GM23338 (cell line): ENCODE results near the gene SCYGR2. TPM values are rescaled to one million over a fixed set of nuclear protein-coding genes. Genes with fewer than 3 reads are reported as not detected.

Experiments used
- ATAC-seq: fragments of 200-7000 bp; cut with Tn5 transposase; 3 replicates; pipeline ENCODE4 v1.9.1; 2020
- DNase-seq: peaks from one replicate; pipeline ENCODE4 v3.0.0-alpha.2; 2015; ENCODE audit warnings: low spot score
- H2AFZ ChIP-seq: fragments of 200-600 bp; sonication (generic); 2 replicates; pipeline ENCODE4 v1.8.0; 2016; ENCODE audit warnings: antibody characterized with exemption, mild to moderate bottlenecking, moderate library complexity
- H3F3A ChIP-seq: fragments of 200-600 bp; sonication (generic); replicated peaks from 2 replicates; pipeline ENCODE4 v1.8.0; 2017; ENCODE audit warnings: antibody characterized with exemption, mixed run types, low read depth
- H3K27ac ChIP-seq: fragments of 200-600 bp; sonication (generic); 2 replicates; pipeline ENCODE4 v1.6.1; 2016; ENCODE audit warnings: low read depth
- H3K27me3 ChIP-seq: fragments of 200-600 bp; sonication (generic); 2 replicates; pipeline ENCODE4 v1.8.0; 2016; ENCODE audit warnings: mild to moderate bottlenecking, mixed run types, moderate library complexity; ENCODE audit not compliant: insufficient read depth
- H3K36me3 ChIP-seq: fragments of 200-600 bp; sonication (generic); 2 replicates; pipeline ENCODE4 v1.8.0; 2016; ENCODE audit warnings: mild to moderate bottlenecking; ENCODE audit not compliant: insufficient read depth
- H3K4me1 ChIP-seq: fragments of 200-600 bp; sonication (generic); 2 replicates; pipeline ENCODE4 v1.8.0; 2016; ENCODE audit warnings: mild to moderate bottlenecking, moderate library complexity; ENCODE audit not compliant: insufficient read depth
- H3K4me2 ChIP-seq: fragments of 200-600 bp; sonication (generic); 2 replicates; pipeline ENCODE4 v1.7.1; 2017; ENCODE audit warnings: mixed run types
- H3K4me3 ChIP-seq: fragments of 200-600 bp; sonication (generic); 2 replicates; pipeline ENCODE4 v1.6.1; 2016; ENCODE audit warnings: mixed run types
- H3K79me2 ChIP-seq: fragments of 200-600 bp; sonication (generic); replicated peaks from 2 replicates; pipeline ENCODE4 v1.8.0; 2017; ENCODE audit warnings: mild to moderate bottlenecking; ENCODE audit not compliant: insufficient read depth
- H3K9me2 ChIP-seq: fragments of 200-600 bp; sonication (generic); 2 replicates; pipeline ENCODE4 v1.8.0; 2017; ENCODE audit not compliant: insufficient read depth
- H4K20me1 ChIP-seq: fragments of 200-600 bp; sonication (generic); replicated peaks from 2 replicates; pipeline ENCODE4 v1.8.0; 2017; ENCODE audit warnings: mild to moderate bottlenecking; ENCODE audit not compliant: insufficient read depth
- H3K27ac Mint-ChIP-seq: 2 replicates; pipeline ENCODE4 v1.8.0; 2020; ENCODE audit warnings: inconsistent platforms, mild to moderate bottlenecking, moderate library complexity, mixed read lengths
- H3K27me3 Mint-ChIP-seq: 3 replicates; pipeline ENCODE4 v1.8.0; 2022; ENCODE audit warnings: low read depth, mild to moderate bottlenecking, moderate library complexity, mixed read lengths, inconsistent platforms; ENCODE audit not compliant: insufficient read depth, poor library complexity
- H3K36me3 Mint-ChIP-seq: 3 replicates; pipeline ENCODE4 v1.8.0; 2021; ENCODE audit warnings: low read depth, mild to moderate bottlenecking, inconsistent platforms, moderate library complexity, mixed read lengths
- H3K4me1 Mint-ChIP-seq: 3 replicates; pipeline ENCODE4 v1.8.0; 2020; ENCODE audit warnings: mild to moderate bottlenecking, inconsistent platforms, mixed read lengths
- H3K4me3 Mint-ChIP-seq: 3 replicates; pipeline ENCODE4 v1.8.0; 2021; ENCODE audit warnings: moderate library complexity, mild to moderate bottlenecking, inconsistent platforms, mixed read lengths
- H3K9me3 Mint-ChIP-seq: 3 replicates; pipeline ENCODE4 v1.8.0; 2020; ENCODE audit warnings: moderate library complexity, mild to moderate bottlenecking, inconsistent platforms, mixed read lengths
- CREB1 ChIP-seq: fragments of 250-450 bp; sonication (Bioruptor Pico); IDR thresholded peaks from 2 replicates; pipeline ENCODE4 v1.5.0; 2020; ENCODE audit warnings: low read depth, mild to moderate bottlenecking, moderate library complexity
- CTCF ChIP-seq, 2 experiments: fragments of 200-600 bp in 1 of 2; sonication (generic) in 1 of 2; conservative IDR thresholded peaks; 2 replicates each; pipeline versions ENCODE4 v1.5.1 to v1.6.1; 2016 to 2017; ENCODE audit warnings: antibody characterized with exemption in 2 of 2, low read depth in 2 of 2, mild to moderate bottlenecking in 2 of 2, moderate library complexity in 1 of 2
- EZH2 ChIP-seq: fragments of 200-600 bp; sonication (generic); IDR thresholded peaks from one replicate; pipeline ENCODE4 v1.8.0; 2017; ENCODE audit warnings: antibody characterized with exemption, mild to moderate bottlenecking, low read depth; ENCODE audit not compliant: unreplicated experiment
- EZH2phosphoT487 ChIP-seq: fragments of 200-600 bp; sonication (generic); IDR thresholded peaks from one replicate; pipeline ENCODE4 v1.8.1; 2018; ENCODE audit warnings: antibody characterized with exemption; ENCODE audit not compliant: unreplicated experiment
- JUNB ChIP-seq: IDR thresholded peaks from one replicate; pipeline ENCODE4 v1.6.1; 2016; ENCODE audit warnings: antibody characterized with exemption; ENCODE audit not compliant: unreplicated experiment
- NANOG ChIP-seq: IDR thresholded peaks from 2 replicates; pipeline ENCODE4 v1.6.1; 2016; ENCODE audit warnings: antibody characterized with exemption, borderline replicate concordance
- POLR2AphosphoS5 ChIP-seq: IDR thresholded peaks from 2 replicates; pipeline ENCODE4 v1.6.1; 2016; ENCODE audit warnings: antibody characterized with exemption, low read depth
- STAT1 ChIP-seq: IDR thresholded peaks from one replicate; pipeline ENCODE4 v1.6.1; 2016; ENCODE audit warnings: antibody characterized with exemption; ENCODE audit not compliant: unreplicated experiment
- ZNF114 ChIP-seq: fragments of 250-450 bp; sonication (Bioruptor Pico); IDR thresholded peaks from 2 replicates; pipeline ENCODE4 v1.5.0; 2020; ENCODE audit warnings: mild to moderate bottlenecking, moderate library complexity
- ZNF331 ChIP-seq: fragments of 250-450 bp; sonication (Bioruptor Pico); IDR thresholded peaks from 2 replicates; pipeline ENCODE4 v1.5.0; 2020; ENCODE audit warnings: low read depth, mild to moderate bottlenecking, moderate library complexity
- polyA plus RNA-seq: library from polyadenylated mRNA; unstranded; fragments of >200 nt; fragmentation: Nextera tagmentation; extraction: Ambion mirVana; gene quantifications from 2 replicates; pipeline ENCODE4 v1.2.1, GENCODE V29; 2016
- total RNA-seq: library from RNA; depleted of rRNA; stranded (reverse); fragments of >200 nt; shearing (Covaris generic); gene quantifications from 2 replicates; pipeline ENCODE4 v1.2.3, GENCODE V29; 2014
- TF ChIP-seq, protein P1 (sequence below): fragments of 250-450 bp; sonication (Bioruptor Pico); IDR thresholded peaks from 2 replicates; pipeline ENCODE4 v1.5.0; 2020; ENCODE audit warnings: mild to moderate bottlenecking, moderate library complexity
- TF ChIP-seq, protein P2 (sequence below): IDR thresholded peaks from one replicate; pipeline ENCODE4 v1.6.1; 2018; ENCODE audit warnings: antibody characterized with exemption; ENCODE audit not compliant: unreplicated experiment

SCYGR2 gene
- total and polyA plus RNA-seq, 2 experiments from 2014 or later: not detected

DNA sequence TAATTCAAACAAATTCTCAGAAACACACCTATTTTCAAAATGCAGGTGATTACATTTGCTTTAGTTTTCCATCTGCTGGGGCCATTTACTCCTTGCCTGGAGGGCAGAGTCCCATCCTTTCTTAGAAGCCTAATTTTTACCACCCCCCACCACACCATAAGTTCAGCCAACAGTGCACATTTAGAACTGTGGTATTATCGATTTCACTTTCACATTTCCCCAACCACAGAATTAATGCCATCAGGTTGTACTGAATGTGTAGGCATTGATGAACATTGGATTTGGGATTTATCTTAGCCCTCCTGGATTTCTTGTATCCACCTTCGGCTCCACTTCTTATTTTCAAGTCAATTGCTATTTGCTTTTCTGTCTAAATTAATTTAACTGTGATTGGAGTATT lies 11.4 kb downstream of the SCYGR2 start:
- no peaks in the 10 kb centered on the region for H3K4me1 ChIP-seq
- H3K9me2 ChIP-seq: no peaks in the 10 kb centered on the region
- DNase-seq (no peak), ATAC-seq (no peak)
- Mint-ChIP-seq H3K4me1 (no peaks in the 10 kb centered on the region), H3K27ac (no peak overlapping the region), H3K36me3 (no peaks in the 10 kb centered on the region), H3K27me3 (no peaks in the 10 kb centered on the region), H3K4me3 (no peak overlapping the region), H3K9me3 (no peaks in the 10 kb centered on the region)
- no peaks in the 10 kb centered on the region for H3K27me3 ChIP-seq
- no peaks in the 10 kb centered on the region for H3K79me2 ChIP-seq
- H2AFZ ChIP-seq: no peak overlapping the region
- H4K20me1 ChIP-seq: no peaks in the 10 kb centered on the region; the same call in 1 of the 2 replicates
- H3F3A ChIP-seq: no peaks in the 10 kb centered on the region
- no peak overlapping the region for H3K27ac ChIP-seq
- H3K4me3 ChIP-seq: no peak overlapping the region
- H3K4me2 ChIP-seq: no peak overlapping the region
- H3K36me3 ChIP-seq: no peaks in the 10 kb centered on the region
- TF ChIP-seq EZH2 (no peak), ZNF331 (no peak), ZNF114 (CRISPR knock-in tag) (no peak), CTCF (conservative IDR thresholded peaks at IDR 0.05; ENCODE audit: low read depth in 2 of 2) (no peak), JUNB (no peak), POLR2AphosphoS5 (no peak), EZH2phosphoT487 (no peak), STAT1 (no peak), NANOG (no peak), CREB1 (no peak)
- TF ChIP-seq, protein P1, sequence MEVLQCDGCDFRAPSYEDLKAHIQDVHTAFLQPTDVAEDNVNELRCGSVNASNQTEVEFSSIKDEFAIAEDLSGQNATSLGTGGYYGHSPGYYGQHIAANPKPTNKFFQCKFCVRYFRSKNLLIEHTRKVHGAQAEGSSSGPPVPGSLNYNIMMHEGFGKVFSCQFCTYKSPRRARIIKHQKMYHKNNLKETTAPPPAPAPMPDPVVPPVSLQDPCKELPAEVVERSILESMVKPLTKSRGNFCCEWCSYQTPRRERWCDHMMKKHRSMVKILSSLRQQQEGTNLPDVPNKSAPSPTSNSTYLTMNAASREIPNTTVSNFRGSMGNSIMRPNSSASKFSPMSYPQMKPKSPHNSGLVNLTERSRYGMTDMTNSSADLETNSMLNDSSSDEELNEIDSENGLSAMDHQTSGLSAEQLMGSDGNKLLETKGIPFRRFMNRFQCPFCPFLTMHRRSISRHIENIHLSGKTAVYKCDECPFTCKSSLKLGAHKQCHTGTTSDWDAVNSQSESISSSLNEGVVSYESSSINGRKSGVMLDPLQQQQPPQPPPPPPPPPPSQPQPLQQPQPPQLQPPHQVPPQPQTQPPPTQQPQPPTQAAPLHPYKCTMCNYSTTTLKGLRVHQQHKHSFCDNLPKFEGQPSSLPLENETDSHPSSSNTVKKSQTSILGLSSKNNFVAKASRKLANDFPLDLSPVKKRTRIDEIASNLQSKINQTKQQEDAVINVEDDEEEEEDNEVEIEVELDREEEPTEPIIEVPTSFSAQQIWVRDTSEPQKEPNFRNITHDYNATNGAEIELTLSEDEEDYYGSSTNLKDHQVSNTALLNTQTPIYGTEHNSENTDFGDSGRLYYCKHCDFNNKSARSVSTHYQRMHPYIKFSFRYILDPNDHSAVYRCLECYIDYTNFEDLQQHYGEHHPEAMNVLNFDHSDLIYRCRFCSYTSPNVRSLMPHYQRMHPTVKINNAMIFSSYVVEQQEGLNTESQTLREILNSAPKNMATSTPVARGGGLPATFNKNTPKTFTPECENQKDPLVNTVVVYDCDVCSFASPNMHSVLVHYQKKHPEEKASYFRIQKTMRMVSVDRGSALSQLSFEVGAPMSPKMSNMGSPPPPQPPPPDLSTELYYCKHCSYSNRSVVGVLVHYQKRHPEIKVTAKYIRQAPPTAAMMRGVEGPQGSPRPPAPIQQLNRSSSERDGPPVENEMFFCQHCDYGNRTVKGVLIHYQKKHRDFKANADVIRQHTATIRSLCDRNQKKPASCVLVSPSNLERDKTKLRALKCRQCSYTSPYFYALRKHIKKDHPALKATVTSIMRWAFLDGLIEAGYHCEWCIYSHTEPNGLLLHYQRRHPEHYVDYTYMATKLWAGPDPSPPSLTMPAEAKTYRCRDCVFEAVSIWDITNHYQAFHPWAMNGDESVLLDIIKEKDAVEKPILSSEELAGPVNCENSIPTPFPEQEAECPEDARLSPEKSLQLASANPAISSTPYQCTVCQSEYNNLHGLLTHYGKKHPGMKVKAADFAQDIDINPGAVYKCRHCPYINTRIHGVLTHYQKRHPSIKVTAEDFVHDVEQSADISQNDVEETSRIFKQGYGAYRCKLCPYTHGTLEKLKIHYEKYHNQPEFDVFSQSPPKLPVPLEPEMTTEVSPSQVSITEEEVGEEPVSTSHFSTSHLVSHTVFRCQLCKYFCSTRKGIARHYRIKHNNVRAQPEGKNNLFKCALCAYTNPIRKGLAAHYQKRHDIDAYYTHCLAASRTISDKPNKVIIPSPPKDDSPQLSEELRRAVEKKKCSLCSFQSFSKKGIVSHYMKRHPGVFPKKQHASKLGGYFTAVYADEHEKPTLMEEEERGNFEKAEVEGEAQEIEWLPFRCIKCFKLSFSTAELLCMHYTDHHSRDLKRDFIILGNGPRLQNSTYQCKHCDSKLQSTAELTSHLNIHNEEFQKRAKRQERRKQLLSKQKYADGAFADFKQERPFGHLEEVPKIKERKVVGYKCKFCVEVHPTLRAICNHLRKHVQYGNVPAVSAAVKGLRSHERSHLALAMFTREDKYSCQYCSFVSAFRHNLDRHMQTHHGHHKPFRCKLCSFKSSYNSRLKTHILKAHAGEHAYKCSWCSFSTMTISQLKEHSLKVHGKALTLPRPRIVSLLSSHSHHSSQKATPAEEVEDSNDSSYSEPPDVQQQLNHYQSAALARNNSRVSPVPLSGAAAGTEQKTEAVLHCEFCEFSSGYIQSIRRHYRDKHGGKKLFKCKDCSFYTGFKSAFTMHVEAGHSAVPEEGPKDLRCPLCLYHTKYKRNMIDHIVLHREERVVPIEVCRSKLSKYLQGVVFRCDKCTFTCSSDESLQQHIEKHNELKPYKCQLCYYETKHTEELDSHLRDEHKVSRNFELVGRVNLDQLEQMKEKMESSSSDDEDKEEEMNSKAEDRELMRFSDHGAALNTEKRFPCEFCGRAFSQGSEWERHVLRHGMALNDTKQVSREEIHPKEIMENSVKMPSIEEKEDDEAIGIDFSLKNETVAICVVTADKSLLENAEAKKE (CRISPR knock-in tag): no peak
- TF ChIP-seq, protein P2, sequence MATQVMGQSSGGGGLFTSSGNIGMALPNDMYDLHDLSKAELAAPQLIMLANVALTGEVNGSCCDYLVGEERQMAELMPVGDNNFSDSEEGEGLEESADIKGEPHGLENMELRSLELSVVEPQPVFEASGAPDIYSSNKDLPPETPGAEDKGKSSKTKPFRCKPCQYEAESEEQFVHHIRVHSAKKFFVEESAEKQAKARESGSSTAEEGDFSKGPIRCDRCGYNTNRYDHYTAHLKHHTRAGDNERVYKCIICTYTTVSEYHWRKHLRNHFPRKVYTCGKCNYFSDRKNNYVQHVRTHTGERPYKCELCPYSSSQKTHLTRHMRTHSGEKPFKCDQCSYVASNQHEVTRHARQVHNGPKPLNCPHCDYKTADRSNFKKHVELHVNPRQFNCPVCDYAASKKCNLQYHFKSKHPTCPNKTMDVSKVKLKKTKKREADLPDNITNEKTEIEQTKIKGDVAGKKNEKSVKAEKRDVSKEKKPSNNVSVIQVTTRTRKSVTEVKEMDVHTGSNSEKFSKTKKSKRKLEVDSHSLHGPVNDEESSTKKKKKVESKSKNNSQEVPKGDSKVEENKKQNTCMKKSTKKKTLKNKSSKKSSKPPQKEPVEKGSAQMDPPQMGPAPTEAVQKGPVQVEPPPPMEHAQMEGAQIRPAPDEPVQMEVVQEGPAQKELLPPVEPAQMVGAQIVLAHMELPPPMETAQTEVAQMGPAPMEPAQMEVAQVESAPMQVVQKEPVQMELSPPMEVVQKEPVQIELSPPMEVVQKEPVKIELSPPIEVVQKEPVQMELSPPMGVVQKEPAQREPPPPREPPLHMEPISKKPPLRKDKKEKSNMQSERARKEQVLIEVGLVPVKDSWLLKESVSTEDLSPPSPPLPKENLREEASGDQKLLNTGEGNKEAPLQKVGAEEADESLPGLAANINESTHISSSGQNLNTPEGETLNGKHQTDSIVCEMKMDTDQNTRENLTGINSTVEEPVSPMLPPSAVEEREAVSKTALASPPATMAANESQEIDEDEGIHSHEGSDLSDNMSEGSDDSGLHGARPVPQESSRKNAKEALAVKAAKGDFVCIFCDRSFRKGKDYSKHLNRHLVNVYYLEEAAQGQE: no peak
